ENCODE measurements around the gene ANXA1. TPM values are rescaled to one million over a fixed set of nuclear protein-coding genes. Genes with fewer than 3 reads are reported as not detected.

The ANXA1 gene
- total RNA-seq, 1 experiment from 2014 or later, result 192 TPM

GRCh38 chr9:73166468-73166867 lies 14.8 kb downstream of the ANXA1 start:
- no peaks in the 10 kb centered on the region for H3K9me2 ChIP-seq (replicated peaks; ENCODE audit: low read length)
- H3K9ac ChIP-seq (ENCODE audit: low read length), result no peak overlapping the region
- H3F3A ChIP-seq (ENCODE audit: low read length, unreplicated experiment), result no peaks in the 10 kb centered on the region
- POLR2A ChIA-PET (ENCODE audit: unreplicated experiment), result interaction anchor here (0.7 kb wide), 1 partner anchor 10 kb away, joined by 3 read pairs; no protein-coding TSS in a partner anchor
- no peaks in the 10 kb centered on the region for H3K4me1 ChIP-seq (ENCODE audit: insufficient read depth, low read length)
- no peak for ATAC-seq
- no peaks in the 10 kb centered on the region for H3K79me2 ChIP-seq (ENCODE audit: low read length)
- H3K4me3 ChIP-seq (ENCODE audit: low read length), result no peak overlapping the region
- no peaks in the 10 kb centered on the region for H3K27me3 ChIP-seq (ENCODE audit: low read length)
- no peaks in the 10 kb centered on the region for H4K20me1 ChIP-seq (ENCODE audit: low read length)
- TF ChIP-seq EZH2 (IDR thresholded peaks at IDR 0.05; ENCODE audit: low read length, unreplicated experiment), result no peak
- TF ChIP-seq EZH2phosphoT487 (IDR thresholded peaks at IDR 0.05; ENCODE audit: borderline replicate concordance, low read length), result no peak
- TF ChIP-seq CTCF (conservative IDR thresholded peaks at IDR 0.05; ENCODE audit: low read depth, low read length), result no peak
- H3K4me2 ChIP-seq (ENCODE audit: low read length), result no peak overlapping the region
- intact Hi-C loops (cut with micrococcal nuclease), result no loop called here
- no TSS peak for BruUV-seq (replicated peaks)
- no peaks in the 10 kb centered on the region for H3K9me3 ChIP-seq (ENCODE audit: low read length)
- no peak overlapping the region for H3K27ac ChIP-seq (ENCODE audit: low read length)
- H2AFZ ChIP-seq (ENCODE audit: low read length), result no peak overlapping the region
- CTCF ChIA-PET, result interaction anchor here (0.6 kb wide), 1 partner anchor 59 kb away, joined by 3 read pairs; no protein-coding TSS in a partner anchor
- H3K36me3 ChIP-seq (ENCODE audit: low read depth, low read length), result peaks cover 68% of the 10 kb centered on the region
- no peak for DNase-seq

- H3K27ac ChIP-seq (ENCODE audit: low read length), result no peak overlapping the region
- CTCF ChIA-PET, result no interaction called here
- TF ChIP-seq CTCF (conservative IDR thresholded peaks at IDR 0.05; ENCODE audit: low read depth, low read length), result no peak
- no peak for TF ChIP-seq EZH2 (IDR thresholded peaks at IDR 0.05; ENCODE audit: low read length, unreplicated experiment)
- no peak for TF ChIP-seq EZH2phosphoT487 (IDR thresholded peaks at IDR 0.05; ENCODE audit: borderline replicate concordance, low read length)
- intact Hi-C loops (cut with micrococcal nuclease), result no loop called here
- H3K27me3 ChIP-seq (ENCODE audit: low read length), result no peaks in the 10 kb centered on the region
- POLR2A ChIA-PET (ENCODE audit: unreplicated experiment), result no interaction called here
- H3K79me2 ChIP-seq (ENCODE audit: low read length), result no peaks in the 10 kb centered on the region
- H3K4me3 ChIP-seq (ENCODE audit: low read length), result no peak overlapping the region
- H3K4me1 ChIP-seq (ENCODE audit: insufficient read depth, low read length), result no peaks in the 10 kb centered on the region
- no peaks in the 10 kb centered on the region for H3K9me2 ChIP-seq (replicated peaks; ENCODE audit: low read length)
- H4K20me1 ChIP-seq (ENCODE audit: low read length), result no peaks in the 10 kb centered on the region
- DNase-seq (no peak), ATAC-seq (no peak)
- no peak overlapping the region for H3K9ac ChIP-seq (ENCODE audit: low read length)
- no TSS peak for BruUV-seq (replicated peaks)
- H3F3A ChIP-seq (ENCODE audit: low read length, unreplicated experiment), result no peaks in the 10 kb centered on the region
- H2AFZ ChIP-seq (ENCODE audit: low read length), result no peak overlapping the region
- H3K4me2 ChIP-seq (ENCODE audit: low read length), result no peak overlapping the region
- peaks cover 59% of the 10 kb centered on the region for H3K36me3 ChIP-seq (ENCODE audit: low read depth, low read length)
- H3K9me3 ChIP-seq (ENCODE audit: low read length), result no peaks in the 10 kb centered on the region
Measured at GRCh38 chr9:73167614-73168013, 15.9 kb downstream of the ANXA1 start.

GRCh38 chr9:73168298-73168934 lies 16.8 kb downstream of the ANXA1 start:
- no peak overlapping the region for H3K27ac ChIP-seq (ENCODE audit: low read length)
- no peaks in the 10 kb centered on the region for H3K4me1 ChIP-seq (ENCODE audit: insufficient read depth, low read length)
- DNase-seq (no peak), ATAC-seq (no peak)
- intact Hi-C loops (cut with micrococcal nuclease), result no loop called here
- H3K27me3 ChIP-seq (ENCODE audit: low read length), result no peaks in the 10 kb centered on the region
- CTCF ChIA-PET, result no interaction called here
- no peaks in the 10 kb centered on the region for H3K79me2 ChIP-seq (ENCODE audit: low read length)
- H3K9me3 ChIP-seq (ENCODE audit: low read length), result no peaks in the 10 kb centered on the region
- no peak overlapping the region for H3K4me2 ChIP-seq (ENCODE audit: low read length)
- no peak for TF ChIP-seq EZH2phosphoT487 (IDR thresholded peaks at IDR 0.05; ENCODE audit: borderline replicate concordance, low read length)
- TF ChIP-seq CTCF (conservative IDR thresholded peaks at IDR 0.05; ENCODE audit: low read depth, low read length), result no peak
- no peak for TF ChIP-seq EZH2 (IDR thresholded peaks at IDR 0.05; ENCODE audit: low read length, unreplicated experiment)
- no peak overlapping the region for H3K9ac ChIP-seq (ENCODE audit: low read length)
- peaks cover 51% of the 10 kb centered on the region for H3K36me3 ChIP-seq (ENCODE audit: low read depth, low read length)
- BruUV-seq (replicated peaks), result no TSS peak
- POLR2A ChIA-PET (ENCODE audit: unreplicated experiment), result no interaction called here
- H3F3A ChIP-seq (ENCODE audit: low read length, unreplicated experiment), result no peaks in the 10 kb centered on the region
- no peak overlapping the region for H3K4me3 ChIP-seq (ENCODE audit: low read length)
- no peaks in the 10 kb centered on the region for H4K20me1 ChIP-seq (ENCODE audit: low read length)
- no peaks in the 10 kb centered on the region for H3K9me2 ChIP-seq (replicated peaks; ENCODE audit: low read length)
- H2AFZ ChIP-seq (ENCODE audit: low read length), result no peak overlapping the region

Measured in PC-3 (cell line).